HCT116 (cell line): ENCODE data around the gene TXNRD3. TPM values are rescaled to one million over a fixed set of nuclear protein-coding genes. Genes with fewer than 3 reads are reported as not detected.
"Not testable (repeated sequence)": the region's sequence is repeated elsewhere in the genome, so short reads cannot be mapped to it uniquely, and the experiment has no call there.

Source experiments
- ATAC-seq: fragments of 200-7000 bp; cut with Tn5 transposase; 2 replicates; pipeline ENCODE4 v1.9.1; 2020; ENCODE audit warnings: mild to moderate bottlenecking, moderate library complexity
- BruUV-seq: library from RNA; stranded (reverse); fragments of 400-500 nt; replicated peaks from 2 replicates; lab custom pipeline; 2021; lab: Mats Ljungman, UMichigan
- CTCF ChIA-PET: fragments of 300-600 bp; sonication (Branson Sonifier 250); formaldehyde crosslinking; loops from one replicate; lab custom pipeline; 2021; ENCODE audit warnings: antibody characterized with exemption; lab: Charles Lee
- POLR2A ChIA-PET: fragments of 300-600, 350-600 bp; sonication (Branson Sonifier 250); formaldehyde crosslinking; loops from one replicate; lab custom pipeline; 2021; ENCODE audit warnings: antibody characterized with exemption; lab: Charles Lee
- RAD21 ChIA-PET, 2 experiments: fragments of 300-600 bp; sonication (Branson Sonifier 250); formaldehyde crosslinking; loops; one replicate each; lab custom pipeline; 2023; ENCODE audit warnings: low total read pairs in 2 of 2; ENCODE audit not compliant: uncharacterized antibody in 2 of 2, unreplicated experiment in 2 of 2, low non-redundant PET in 1 of 2; lab: Charles Lee
- DNase-seq: peaks from one replicate; pipeline ENCODE4 v3.0.0-alpha.2; 2010; ENCODE audit warnings: low read depth, low spot score
- H2AFZ ChIP-seq: fragments of 200-600 bp; shearing (Covaris generic), sonication (generic); 2 replicates; pipeline ENCODE4 v1.6.1; 2017; ENCODE audit warnings: low read depth, mixed run types, mixed read lengths, antibody characterized with exemption, low read length; ENCODE audit not compliant: poor library complexity, severe bottlenecking
- H3K27ac ChIP-seq: 2 replicates; pipeline ENCODE4 v1.5.1; 2012; ENCODE audit warnings: low read depth, low read length
- H3K27me3 ChIP-seq: fragments of 200-600 bp; sonication (generic); 2 replicates; pipeline ENCODE4 v1.6.1; 2016; ENCODE audit warnings: mixed run types, low read length, mixed read lengths; ENCODE audit not compliant: insufficient read depth
- H3K36me3 ChIP-seq, 2 experiments: fragments of 200-500 bp in 1 of 2; fragments of 200-600 bp in 1 of 2; sonication (Bioruptor generic) in 1 of 2; sonication (generic) in 1 of 2; 2 replicates each; pipeline versions ENCODE4 v1.5.1 to v1.6.1; 2014 to 2016; ENCODE audit warnings: low read length in 2 of 2, inconsistent platforms in 1 of 2, mixed read lengths in 1 of 2, mixed run types in 1 of 2; ENCODE audit not compliant: insufficient read depth in 2 of 2, control insufficient read depth in 1 of 2
- H3K4me1 ChIP-seq, 2 experiments: fragments of 200-600 bp in 1 of 2; sonication (generic) in 1 of 2; 2 replicates each; pipeline versions ENCODE4 v1.5.1 to v1.6.1; 2012 to 2017; ENCODE audit warnings: low read length in 2 of 2, inconsistent platforms in 1 of 2, mild to moderate bottlenecking in 1 of 2, mixed read lengths in 1 of 2, mixed run types in 1 of 2, moderate library complexity in 1 of 2; ENCODE audit not compliant: insufficient read depth in 2 of 2, control insufficient read depth in 1 of 2
- H3K4me2 ChIP-seq: fragments of 200-600 bp; sonication (generic); 2 replicates; pipeline ENCODE4 v1.6.1; 2017; ENCODE audit warnings: mixed run types, low read length, mixed read lengths
- H3K4me3 ChIP-seq, 2 experiments: fragments of 200-600 bp in 1 of 2; sonication (generic) in 1 of 2; replicated peaks in 1 of 2; 2 replicates each; pipeline ENCODE4 v1.5.1; 2011 to 2016; ENCODE audit warnings: low read length in 2 of 2, control low read depth in 1 of 2, low read depth in 1 of 2, mild to moderate bottlenecking in 1 of 2, mixed read lengths in 1 of 2, mixed run types in 1 of 2
- H3K79me2 ChIP-seq: fragments of 200-600 bp; sonication (generic); 2 replicates; pipeline ENCODE4 v1.6.1; 2017; ENCODE audit warnings: mild to moderate bottlenecking, mixed run types, low read length, moderate library complexity, mixed read lengths; ENCODE audit not compliant: insufficient read depth
- H3K9ac ChIP-seq: fragments of 200-600 bp; sonication (generic); 2 replicates; pipeline ENCODE4 v1.6.1; 2016; ENCODE audit warnings: low read length, mixed read lengths
- H3K9me2 ChIP-seq: fragments of 200-600 bp; sonication (generic), shearing (Covaris generic); 2 replicates; pipeline ENCODE4 v1.6.1; 2017; ENCODE audit warnings: mixed run types, mild to moderate bottlenecking, moderate library complexity; ENCODE audit not compliant: insufficient read depth
- H3K9me3 ChIP-seq, 2 experiments: fragments of 200-500 bp in 1 of 2; fragments of 200-600 bp in 1 of 2; sonication (Bioruptor generic) in 1 of 2; sonication (generic) in 1 of 2; 2 replicates each; pipeline ENCODE4 v1.6.1; 2014 to 2017; ENCODE audit warnings: low read length in 2 of 2, mixed read lengths in 2 of 2, inconsistent platforms in 1 of 2, low read depth in 1 of 2, mild to moderate bottlenecking in 1 of 2, mixed run types in 1 of 2, moderate library complexity in 1 of 2; ENCODE audit not compliant: control insufficient read depth in 1 of 2, insufficient read depth in 1 of 2
- H4K20me1 ChIP-seq: fragments of 200-600 bp; sonication (generic), shearing (Covaris generic); 2 replicates; pipeline ENCODE4 v1.6.1; 2017; ENCODE audit warnings: mixed run types, mild to moderate bottlenecking, moderate library complexity; ENCODE audit not compliant: insufficient read depth
- ELF1 ChIP-seq: IDR thresholded peaks from 2 replicates; pipeline ENCODE4 v1.6.1; 2012; ENCODE audit warnings: low read depth, borderline replicate concordance
- FOSL1 ChIP-seq: IDR thresholded peaks from 2 replicates; pipeline ENCODE4 v1.6.1; 2012; ENCODE audit warnings: low read depth
- POLR2AphosphoS5 ChIP-seq: IDR thresholded peaks from 2 replicates; pipeline ENCODE4 v1.6.1; 2011; ENCODE audit warnings: mild to moderate bottlenecking, low read depth, low read length, moderate library complexity
- SIN3A ChIP-seq: IDR thresholded peaks from 2 replicates; pipeline ENCODE4 v1.6.1; 2012; ENCODE audit warnings: low read depth
- SP1 ChIP-seq: IDR thresholded peaks from 2 replicates; pipeline ENCODE4 v1.6.1; 2012; ENCODE audit warnings: low read depth
- TCF7L2 ChIP-seq: IDR thresholded peaks from 2 replicates; pipeline ENCODE4 v1.7.0; 2011; ENCODE audit warnings: borderline replicate concordance, inconsistent platforms; ENCODE audit not compliant: insufficient read depth, insufficient read length; ENCODE audit errors: extremely low read depth
- ZFX ChIP-seq: fragments of 450-650 bp; IDR thresholded peaks from 2 replicates; pipeline ENCODE4 v1.6.1; 2017
- ZNF274 ChIP-seq: fragments of 200-500 bp; sonication (Bioruptor generic); IDR thresholded peaks from 2 replicates; pipeline ENCODE4 v1.6.1; 2014; ENCODE audit warnings: mild to moderate bottlenecking, low read depth, low read length, inconsistent platforms
- intact Hi-C: fragments of 100-400 bp; cut with micrococcal nuclease; formaldehyde crosslinking; loops from 2 replicates; pipeline ENCODE4 v1.10.0; 2022
- total RNA-seq: library from RNA; stranded (reverse); gene quantifications from one replicate; pipeline ENCODE4 v1.2.1, GENCODE V29; 2021; ENCODE audit not compliant: unreplicated experiment
- TF ChIP-seq, protein P1 (sequence below), 3 experiments: fragments of 200-600 bp in 1 of 3; sonication (generic) in 1 of 3; IDR thresholded peaks in 2 of 3; conservative IDR thresholded peaks in 1 of 3; 2 replicates each; pipeline ENCODE4 v1.5.1; 2012 to 2017; ENCODE audit warnings: low read depth in 2 of 3, low read length in 2 of 3, antibody characterized with exemption in 1 of 3, borderline replicate concordance in 1 of 3, control low read depth in 1 of 3, mild to moderate bottlenecking in 1 of 3, mixed read lengths in 1 of 3, mixed run types in 1 of 3, moderate library complexity in 1 of 3; ENCODE audit not compliant: insufficient read depth in 1 of 3
- TF ChIP-seq, protein P2 (sequence below): IDR thresholded peaks from 2 replicates; pipeline ENCODE4 v1.6.1; 2012; ENCODE audit warnings: low read depth
- TF ChIP-seq, protein P3 (sequence below): IDR thresholded peaks from 2 replicates; pipeline ENCODE4 v1.6.1; 2012
- TF ChIP-seq, protein P4 (sequence below): IDR thresholded peaks from 2 replicates; pipeline ENCODE4 v1.6.1; 2011; ENCODE audit warnings: mild to moderate bottlenecking, low read length, moderate library complexity; ENCODE audit not compliant: insufficient replicate concordance; ENCODE audit errors: extremely low read depth

TXNRD3 gene
- total RNA-seq, 1 experiment from 2014 or later: 19.3 TPM

DNA sequence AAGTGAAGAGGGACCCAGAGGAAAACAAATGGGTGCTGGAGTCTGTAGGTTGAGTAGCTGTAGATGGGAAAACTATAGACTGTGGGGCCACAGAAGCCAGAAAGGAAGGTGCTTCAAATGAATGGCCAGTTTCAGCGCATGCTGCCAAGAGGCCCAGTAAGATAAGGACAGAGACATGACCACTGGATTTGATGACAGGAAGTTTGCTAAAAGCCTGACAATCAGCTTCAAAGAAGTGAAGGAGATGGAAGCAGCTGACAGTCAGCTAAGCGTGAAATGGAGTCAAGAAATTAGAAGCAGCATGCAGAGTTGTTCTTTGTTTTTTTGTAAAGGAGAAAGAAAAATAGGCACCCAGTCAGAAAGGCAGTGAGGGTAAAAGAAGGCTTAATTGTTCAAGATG lies 24.9 kb downstream of the TXNRD3 start:
- no peak overlapping the region for H3K4me3 ChIP-seq
- ChIA-PET RAD21 (no interaction called here), CTCF (no interaction called here), POLR2A (no interaction called here)
- no peaks in the 10 kb centered on the region for H3K27me3 ChIP-seq
- H3K27ac ChIP-seq: no peak overlapping the region
- H3K9me3 ChIP-seq: no peaks in the 10 kb centered on the region
- intact Hi-C loops: no loop called here
- ATAC-seq: no peak
- no TSS peak for BruUV-seq
- no peaks in the 10 kb centered on the region for H4K20me1 ChIP-seq
- no peak overlapping the region for H2AFZ ChIP-seq
- no peak for DNase-seq
- no peaks in the 10 kb centered on the region for H3K9me2 ChIP-seq
- H3K4me1 ChIP-seq: no peaks in the 10 kb centered on the region
- no peaks in the 10 kb centered on the region for H3K79me2 ChIP-seq
- TF ChIP-seq TCF7L2: no peak
- TF ChIP-seq, protein P1, sequence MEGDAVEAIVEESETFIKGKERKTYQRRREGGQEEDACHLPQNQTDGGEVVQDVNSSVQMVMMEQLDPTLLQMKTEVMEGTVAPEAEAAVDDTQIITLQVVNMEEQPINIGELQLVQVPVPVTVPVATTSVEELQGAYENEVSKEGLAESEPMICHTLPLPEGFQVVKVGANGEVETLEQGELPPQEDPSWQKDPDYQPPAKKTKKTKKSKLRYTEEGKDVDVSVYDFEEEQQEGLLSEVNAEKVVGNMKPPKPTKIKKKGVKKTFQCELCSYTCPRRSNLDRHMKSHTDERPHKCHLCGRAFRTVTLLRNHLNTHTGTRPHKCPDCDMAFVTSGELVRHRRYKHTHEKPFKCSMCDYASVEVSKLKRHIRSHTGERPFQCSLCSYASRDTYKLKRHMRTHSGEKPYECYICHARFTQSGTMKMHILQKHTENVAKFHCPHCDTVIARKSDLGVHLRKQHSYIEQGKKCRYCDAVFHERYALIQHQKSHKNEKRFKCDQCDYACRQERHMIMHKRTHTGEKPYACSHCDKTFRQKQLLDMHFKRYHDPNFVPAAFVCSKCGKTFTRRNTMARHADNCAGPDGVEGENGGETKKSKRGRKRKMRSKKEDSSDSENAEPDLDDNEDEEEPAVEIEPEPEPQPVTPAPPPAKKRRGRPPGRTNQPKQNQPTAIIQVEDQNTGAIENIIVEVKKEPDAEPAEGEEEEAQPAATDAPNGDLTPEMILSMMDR (IDR thresholded peaks at IDR 0.05 in 2 of 3, conservative IDR thresholded peaks at IDR 0.05 in 1 of 3; ENCODE audit: borderline replicate concordance in 1 of 3, insufficient read depth in 1 of 3, low read depth in 2 of 3, low read length in 2 of 3): no peak
- TF ChIP-seq ELF1: no peak
- TF ChIP-seq, protein P2, sequence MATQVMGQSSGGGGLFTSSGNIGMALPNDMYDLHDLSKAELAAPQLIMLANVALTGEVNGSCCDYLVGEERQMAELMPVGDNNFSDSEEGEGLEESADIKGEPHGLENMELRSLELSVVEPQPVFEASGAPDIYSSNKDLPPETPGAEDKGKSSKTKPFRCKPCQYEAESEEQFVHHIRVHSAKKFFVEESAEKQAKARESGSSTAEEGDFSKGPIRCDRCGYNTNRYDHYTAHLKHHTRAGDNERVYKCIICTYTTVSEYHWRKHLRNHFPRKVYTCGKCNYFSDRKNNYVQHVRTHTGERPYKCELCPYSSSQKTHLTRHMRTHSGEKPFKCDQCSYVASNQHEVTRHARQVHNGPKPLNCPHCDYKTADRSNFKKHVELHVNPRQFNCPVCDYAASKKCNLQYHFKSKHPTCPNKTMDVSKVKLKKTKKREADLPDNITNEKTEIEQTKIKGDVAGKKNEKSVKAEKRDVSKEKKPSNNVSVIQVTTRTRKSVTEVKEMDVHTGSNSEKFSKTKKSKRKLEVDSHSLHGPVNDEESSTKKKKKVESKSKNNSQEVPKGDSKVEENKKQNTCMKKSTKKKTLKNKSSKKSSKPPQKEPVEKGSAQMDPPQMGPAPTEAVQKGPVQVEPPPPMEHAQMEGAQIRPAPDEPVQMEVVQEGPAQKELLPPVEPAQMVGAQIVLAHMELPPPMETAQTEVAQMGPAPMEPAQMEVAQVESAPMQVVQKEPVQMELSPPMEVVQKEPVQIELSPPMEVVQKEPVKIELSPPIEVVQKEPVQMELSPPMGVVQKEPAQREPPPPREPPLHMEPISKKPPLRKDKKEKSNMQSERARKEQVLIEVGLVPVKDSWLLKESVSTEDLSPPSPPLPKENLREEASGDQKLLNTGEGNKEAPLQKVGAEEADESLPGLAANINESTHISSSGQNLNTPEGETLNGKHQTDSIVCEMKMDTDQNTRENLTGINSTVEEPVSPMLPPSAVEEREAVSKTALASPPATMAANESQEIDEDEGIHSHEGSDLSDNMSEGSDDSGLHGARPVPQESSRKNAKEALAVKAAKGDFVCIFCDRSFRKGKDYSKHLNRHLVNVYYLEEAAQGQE: no peak
- no peak for TF ChIP-seq POLR2AphosphoS5
- TF ChIP-seq ZFX: no peak
- TF ChIP-seq ZNF274: no peak
- TF ChIP-seq, protein P3, sequence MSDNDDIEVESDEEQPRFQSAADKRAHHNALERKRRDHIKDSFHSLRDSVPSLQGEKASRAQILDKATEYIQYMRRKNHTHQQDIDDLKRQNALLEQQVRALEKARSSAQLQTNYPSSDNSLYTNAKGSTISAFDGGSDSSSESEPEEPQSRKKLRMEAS: no peak
- TF ChIP-seq, protein P4, sequence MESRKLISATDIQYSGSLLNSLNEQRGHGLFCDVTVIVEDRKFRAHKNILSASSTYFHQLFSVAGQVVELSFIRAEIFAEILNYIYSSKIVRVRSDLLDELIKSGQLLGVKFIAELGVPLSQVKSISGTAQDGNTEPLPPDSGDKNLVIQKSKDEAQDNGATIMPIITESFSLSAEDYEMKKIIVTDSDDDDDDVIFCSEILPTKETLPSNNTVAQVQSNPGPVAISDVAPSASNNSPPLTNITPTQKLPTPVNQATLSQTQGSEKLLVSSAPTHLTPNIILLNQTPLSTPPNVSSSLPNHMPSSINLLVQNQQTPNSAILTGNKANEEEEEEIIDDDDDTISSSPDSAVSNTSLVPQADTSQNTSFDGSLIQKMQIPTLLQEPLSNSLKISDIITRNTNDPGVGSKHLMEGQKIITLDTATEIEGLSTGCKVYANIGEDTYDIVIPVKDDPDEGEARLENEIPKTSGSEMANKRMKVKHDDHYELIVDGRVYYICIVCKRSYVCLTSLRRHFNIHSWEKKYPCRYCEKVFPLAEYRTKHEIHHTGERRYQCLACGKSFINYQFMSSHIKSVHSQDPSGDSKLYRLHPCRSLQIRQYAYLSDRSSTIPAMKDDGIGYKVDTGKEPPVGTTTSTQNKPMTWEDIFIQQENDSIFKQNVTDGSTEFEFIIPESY: no peak
- TF ChIP-seq SIN3A: no peak
- TF ChIP-seq FOSL1: no peak
- no peak for TF ChIP-seq SP1
- no peak overlapping the region for H3K9ac ChIP-seq
- no peak overlapping the region for H3K4me2 ChIP-seq
- H3K36me3 ChIP-seq: peaks cover 3 to 11% of the 10 kb centered on the region in 2 experiments; a peak in 3 of 4 replicates

DNA sequence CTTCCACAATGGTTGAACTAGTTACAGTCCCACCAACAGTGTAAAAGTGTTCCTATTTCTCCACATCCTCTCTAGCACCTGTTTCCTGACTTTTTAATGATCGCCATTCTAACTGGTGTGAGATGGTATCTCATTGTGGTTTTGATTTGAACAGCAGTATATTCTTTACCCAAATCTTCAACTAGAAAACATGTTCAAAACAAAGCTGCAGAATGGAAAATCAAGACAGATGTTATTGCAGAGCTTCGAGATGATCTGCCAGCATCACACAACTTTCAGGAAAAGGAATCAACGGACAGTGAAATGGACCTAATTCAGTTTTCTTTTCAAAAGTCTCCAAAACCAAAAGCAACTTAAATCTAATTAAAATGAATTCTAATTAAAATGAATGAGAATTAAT lies 29.2 kb downstream of the TXNRD3 start:
- CTCF ChIA-PET, H4K20me1 ChIP-seq, RAD21 ChIA-PET, H3K9me3 ChIP-seq, DNase-seq, POLR2A ChIA-PET, H3K27me3 ChIP-seq, ATAC-seq, H2AFZ ChIP-seq, H3K9me2 ChIP-seq, H3K9ac ChIP-seq, BruUV-seq, H3K79me2 ChIP-seq, intact Hi-C loops, H3K4me2 ChIP-seq, H3K4me3 ChIP-seq, H3K27ac ChIP-seq: not testable (repeated sequence)
- Histone ChIP-seq H3K4me1 (peaks cover 0 to 21% of the 10 kb centered on the region in 2 experiments; a peak in 2 of 4 replicates), H3K36me3 (peaks cover 0 to 11% of the 10 kb centered on the region in 2 experiments; a peak in 3 of 4 replicates)
